ENCODE results near the gene PLEKHG5. TPM values are rescaled to one million over a fixed set of nuclear protein-coding genes. Genes with fewer than 3 reads are reported as not detected.

The PLEKHG5 gene
- total and polyA plus RNA-seq, 4 donors, result 3.4 to 22.9 (median 10.0) TPM

- 87 to 91% methylated on average over 13 of the region's 13 CpGs for WGBS, 2 donors
- Histone ChIP-seq H3K4me1 (ENCODE audit: control insufficient read depth in 5 of 5, insufficient read depth in 5 of 5, low read length in 5 of 5) (peaks cover 0 to 33% (median 12%) of the 10 kb centered on the region in 5 donors), H3K9ac (ENCODE audit: insufficient read depth in 1 of 2, low read length in 2 of 2) (no peak overlapping the region)
Observed at GRCh38 chr1:6488602-6489382, 2.7 kb downstream of the PLEKHG5 start.

GRCh38 chr1:6487804-6488484 lies 3.5 kb downstream of the PLEKHG5 start:
- 84 to 87% methylated on average over 14 of the region's 14 CpGs for WGBS, 2 donors
- H3K27ac ChIP-seq (ENCODE audit: low read depth in 1 of 2, low read length in 1 of 2), result no peak overlapping the region
- no peaks in the 10 kb centered on the region for H3K9me3 ChIP-seq (ENCODE audit: control insufficient read depth in 4 of 4, insufficient read depth in 3 of 4, low read length in 3 of 4)
- TF ChIP-seq, protein P1, sequence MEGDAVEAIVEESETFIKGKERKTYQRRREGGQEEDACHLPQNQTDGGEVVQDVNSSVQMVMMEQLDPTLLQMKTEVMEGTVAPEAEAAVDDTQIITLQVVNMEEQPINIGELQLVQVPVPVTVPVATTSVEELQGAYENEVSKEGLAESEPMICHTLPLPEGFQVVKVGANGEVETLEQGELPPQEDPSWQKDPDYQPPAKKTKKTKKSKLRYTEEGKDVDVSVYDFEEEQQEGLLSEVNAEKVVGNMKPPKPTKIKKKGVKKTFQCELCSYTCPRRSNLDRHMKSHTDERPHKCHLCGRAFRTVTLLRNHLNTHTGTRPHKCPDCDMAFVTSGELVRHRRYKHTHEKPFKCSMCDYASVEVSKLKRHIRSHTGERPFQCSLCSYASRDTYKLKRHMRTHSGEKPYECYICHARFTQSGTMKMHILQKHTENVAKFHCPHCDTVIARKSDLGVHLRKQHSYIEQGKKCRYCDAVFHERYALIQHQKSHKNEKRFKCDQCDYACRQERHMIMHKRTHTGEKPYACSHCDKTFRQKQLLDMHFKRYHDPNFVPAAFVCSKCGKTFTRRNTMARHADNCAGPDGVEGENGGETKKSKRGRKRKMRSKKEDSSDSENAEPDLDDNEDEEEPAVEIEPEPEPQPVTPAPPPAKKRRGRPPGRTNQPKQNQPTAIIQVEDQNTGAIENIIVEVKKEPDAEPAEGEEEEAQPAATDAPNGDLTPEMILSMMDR (IDR thresholded peaks at IDR 0.05; ENCODE audit: control extremely low read depth, extremely low read depth), result no peak
- no peaks in the 10 kb centered on the region for H3K27me3 ChIP-seq (ENCODE audit: control insufficient read depth in 3 of 3, insufficient read depth in 3 of 3, low read length in 2 of 3)
- ATAC-seq (ENCODE audit: insufficient read depth, low FRiP score) (no peak), DNase-seq (no peak)
- H3K9ac ChIP-seq (ENCODE audit: insufficient read depth in 1 of 2, low read length in 2 of 2), result no peak overlapping the region
- H3K4me3 ChIP-seq, result no peak overlapping the region
- H3K4me1 ChIP-seq (ENCODE audit: control insufficient read depth in 5 of 5, insufficient read depth in 5 of 5, low read length in 5 of 5), result peaks cover 0 to 33% (median 12%) of the 10 kb centered on the region in 5 donors
- no peaks in the 10 kb centered on the region for H3K36me3 ChIP-seq (ENCODE audit: control insufficient read depth in 4 of 4, insufficient read depth in 4 of 4, low read length in 4 of 4)

More at GRCh38 chr1:6488602-6489382, 2.7 kb downstream of the PLEKHG5 start:
- DNase-seq (no peak), ATAC-seq (ENCODE audit: insufficient read depth, low FRiP score) (no peak)
- Histone ChIP-seq H3K4me3 (no peak overlapping the region), H3K27me3 (ENCODE audit: control insufficient read depth in 3 of 3, insufficient read depth in 3 of 3, low read length in 2 of 3) (no peaks in the 10 kb centered on the region), H3K36me3 (ENCODE audit: control insufficient read depth in 4 of 4, insufficient read depth in 4 of 4, low read length in 4 of 4) (no peaks in the 10 kb centered on the region), H3K9me3 (ENCODE audit: control insufficient read depth in 4 of 4, insufficient read depth in 3 of 4, low read length in 3 of 4) (no peaks in the 10 kb centered on the region), H3K27ac (ENCODE audit: low read depth in 1 of 2, low read length in 1 of 2) (no peak overlapping the region)
- TF ChIP-seq, protein P1 (IDR thresholded peaks at IDR 0.05; ENCODE audit: control extremely low read depth, extremely low read depth), result no peak

GRCh38 chr1:6486433-6487011 lies 4.9 kb downstream of the PLEKHG5 start:
- Histone ChIP-seq H3K27me3 (ENCODE audit: control insufficient read depth in 3 of 3, insufficient read depth in 3 of 3, low read length in 2 of 3) (no peaks in the 10 kb centered on the region), H3K36me3 (ENCODE audit: control insufficient read depth in 4 of 4, insufficient read depth in 4 of 4, low read length in 4 of 4) (no peaks in the 10 kb centered on the region), H3K4me1 (ENCODE audit: control insufficient read depth in 5 of 5, insufficient read depth in 5 of 5, low read length in 5 of 5) (peaks cover 0 to 33% (median 12%) of the 10 kb centered on the region in 5 donors), H3K9me3 (ENCODE audit: control insufficient read depth in 4 of 4, insufficient read depth in 3 of 4, low read length in 3 of 4) (no peaks in the 10 kb centered on the region), H3K4me3 (no peak overlapping the region), H3K27ac (ENCODE audit: low read depth in 1 of 2, low read length in 1 of 2) (no peak overlapping the region), H3K9ac (ENCODE audit: insufficient read depth in 1 of 2, low read length in 2 of 2) (no peak overlapping the region)
- TF ChIP-seq, protein P1 (IDR thresholded peaks at IDR 0.05; ENCODE audit: control extremely low read depth, extremely low read depth), result peak; percentile 58
- ATAC-seq (ENCODE audit: insufficient read depth, low FRiP score) (peak; percentile 56), DNase-seq (peak; percentile 89 to 90 (median 89))
- WGBS, 2 donors, result 4% methylated on average over 15 of the region's 15 CpGs

Measured in lung (tissue), 12 donors.